ENCODE results near the gene GMDS.

Gene GMDS

GRCh38 chr6:1770968-1771723, 474.3 kb downstream of the GMDS start:
- no peak overlapping the region for H3K9ac ChIP-seq (ENCODE audit: low read depth, low read length, poor library complexity, severe bottlenecking)
- H3K27me3 ChIP-seq (ENCODE audit: insufficient read depth, low read length, poor library complexity, severe bottlenecking): no peaks in the 10 kb centered on the region
- H3K79me2 ChIP-seq (ENCODE audit: insufficient read depth, low read length): no peaks in the 10 kb centered on the region
- H3K4me2 ChIP-seq (ENCODE audit: low read depth, low read length, poor library complexity, severe bottlenecking): peak overlapping the region; percentile 84
- H3K9me2 ChIP-seq (replicated peaks; ENCODE audit: low read depth, low read length): no peaks in the 10 kb centered on the region
- H3K4me1 ChIP-seq (ENCODE audit: insufficient read depth, low read length, poor library complexity, severe bottlenecking): peaks cover 62% of the 10 kb centered on the region
- H3K4me3 ChIP-seq (ENCODE audit: low read length, poor library complexity, severe bottlenecking): peak overlapping the region; percentile 64
- H4K20me1 ChIP-seq (ENCODE audit: insufficient read depth, low read length, poor library complexity, severe bottlenecking): no peaks in the 10 kb centered on the region
- TF ChIP-seq CTCF (conservative IDR thresholded peaks at IDR 0.05; ENCODE audit: low read length) (no peak), EZH2phosphoT487 (IDR thresholded peaks at IDR 0.05; ENCODE audit: borderline replicate concordance) (no peak)
- H3K36me3 ChIP-seq (ENCODE audit: insufficient read depth, low read length): no peaks in the 10 kb centered on the region
- H2AFZ ChIP-seq (ENCODE audit: low read length): no peak overlapping the region
- no peaks in the 10 kb centered on the region for H3K9me3 ChIP-seq (ENCODE audit: insufficient read depth, low read depth, low read length)
- no peaks in the 10 kb centered on the region for H3F3A ChIP-seq (ENCODE audit: low read depth)

GRCh38 chr6:1770435-1770843, 475.0 kb downstream of the GMDS start:
- Histone ChIP-seq H3K4me3 (ENCODE audit: low read length, poor library complexity, severe bottlenecking) (peak overlapping the region; percentile 64), H3K9me3 (ENCODE audit: insufficient read depth, low read depth, low read length) (no peaks in the 10 kb centered on the region), H2AFZ (ENCODE audit: low read length) (peak overlapping the region; percentile 20), H3K79me2 (ENCODE audit: insufficient read depth, low read length) (no peaks in the 10 kb centered on the region), H3K9me2 (replicated peaks; ENCODE audit: low read depth, low read length) (no peaks in the 10 kb centered on the region), H3K4me2 (ENCODE audit: low read depth, low read length, poor library complexity, severe bottlenecking) (peak overlapping the region; percentile 84), H3K9ac (ENCODE audit: low read depth, low read length, poor library complexity, severe bottlenecking) (peak overlapping the region; percentile 45), H3K4me1 (ENCODE audit: insufficient read depth, low read length, poor library complexity, severe bottlenecking) (peaks cover 62% of the 10 kb centered on the region), H3F3A (ENCODE audit: low read depth) (no peaks in the 10 kb centered on the region), H3K27me3 (ENCODE audit: insufficient read depth, low read length, poor library complexity, severe bottlenecking) (no peaks in the 10 kb centered on the region), H4K20me1 (ENCODE audit: insufficient read depth, low read length, poor library complexity, severe bottlenecking) (no peaks in the 10 kb centered on the region), H3K36me3 (ENCODE audit: insufficient read depth, low read length) (no peaks in the 10 kb centered on the region)
- TF ChIP-seq EZH2phosphoT487 (IDR thresholded peaks at IDR 0.05; ENCODE audit: borderline replicate concordance): no peak
- no peak for TF ChIP-seq CTCF (conservative IDR thresholded peaks at IDR 0.05; ENCODE audit: low read length)

- Histone ChIP-seq H3K9me3 (ENCODE audit: insufficient read depth, low read depth, low read length) (no peaks in the 10 kb centered on the region), H2AFZ (ENCODE audit: low read length) (no peak overlapping the region), H3K9me2 (replicated peaks; ENCODE audit: low read depth, low read length) (no peaks in the 10 kb centered on the region), H3K9ac (ENCODE audit: low read depth, low read length, poor library complexity, severe bottlenecking) (no peak overlapping the region), H3K36me3 (ENCODE audit: insufficient read depth, low read length) (no peaks in the 10 kb centered on the region), H3K79me2 (ENCODE audit: insufficient read depth, low read length) (no peaks in the 10 kb centered on the region), H4K20me1 (ENCODE audit: insufficient read depth, low read length, poor library complexity, severe bottlenecking) (no peaks in the 10 kb centered on the region), H3K4me2 (ENCODE audit: low read depth, low read length, poor library complexity, severe bottlenecking) (peak overlapping the region; percentile 58), H3F3A (ENCODE audit: low read depth) (no peaks in the 10 kb centered on the region), H3K4me1 (ENCODE audit: insufficient read depth, low read length, poor library complexity, severe bottlenecking) (peaks cover 45% of the 10 kb centered on the region), H3K27me3 (ENCODE audit: insufficient read depth, low read length, poor library complexity, severe bottlenecking) (no peaks in the 10 kb centered on the region), H3K4me3 (ENCODE audit: low read length, poor library complexity, severe bottlenecking) (peak overlapping the region; percentile 24)
- no peak for TF ChIP-seq CTCF (conservative IDR thresholded peaks at IDR 0.05; ENCODE audit: low read length)
- TF ChIP-seq EZH2phosphoT487 (IDR thresholded peaks at IDR 0.05; ENCODE audit: borderline replicate concordance): no peak
Measured at GRCh38 chr6:1767481-1768246, 477.7 kb downstream of the GMDS start.

Measured in Loucy (cell line).